IMR-90 (cell line): ENCODE data around the gene INAVA. TPM values are rescaled to one million over a fixed set of nuclear protein-coding genes. Genes with fewer than 3 reads are reported as not detected.

ENCODE experiments used
- ATAC-seq: fragments of 200-7000 bp; cut with Tn5 transposase; 2 replicates; pipeline ENCODE4 v1.9.1; 2020; ENCODE audit warnings: low read depth, mild to moderate bottlenecking, moderate library complexity
- BruUV-seq: library from RNA; stranded (reverse); fragments of 400-500 nt; replicated peaks from 2 replicates; lab custom pipeline; 2021; lab: Mats Ljungman, UMichigan
- CTCF ChIA-PET: fragments of 300-600 bp; formaldehyde crosslinking; extraction: SDS; loops from one replicate; lab custom pipeline; 2021; ENCODE audit warnings: antibody characterized with exemption; lab: Yijun Ruan, JAX
- POLR2A ChIA-PET: fragments of 300-600 bp; sonication (Branson Sonifier 250); formaldehyde crosslinking; loops from one replicate; lab custom pipeline; 2022; ENCODE audit warnings: antibody characterized with exemption; ENCODE audit not compliant: unreplicated experiment; lab: Charles Lee
- DNase-seq: peaks from one replicate; pipeline ENCODE4 v3.0.0; 2013
- H2AFZ ChIP-seq: replicated peaks from 2 replicates; pipeline ENCODE3; 2013; ENCODE audit warnings: low read length, mild to moderate bottlenecking; ENCODE audit not compliant: poor library complexity
- H2AK5ac ChIP-seq: 2 replicates; pipeline ENCODE4 v1.6.1; 2013; ENCODE audit warnings: low read depth, low read length, inconsistent platforms
- H2AK9ac ChIP-seq: replicated peaks from 2 replicates; pipeline ENCODE3; 2013; ENCODE audit warnings: mild to moderate bottlenecking, low read depth, low read length, moderate library complexity; ENCODE audit not compliant: poor library complexity
- H2BK120ac ChIP-seq: 2 replicates; pipeline ENCODE4 v1.6.1; 2013; ENCODE audit warnings: low read depth, low read length, inconsistent platforms
- H2BK15ac ChIP-seq: 3 replicates; pipeline ENCODE4 v1.6.1; 2013; ENCODE audit warnings: low read depth, low read length, inconsistent platforms
- H2BK20ac ChIP-seq: 2 replicates; pipeline ENCODE4 v1.6.1; 2013; ENCODE audit warnings: low read depth, mild to moderate bottlenecking, inconsistent platforms, low read length, moderate library complexity
- H2BK5ac ChIP-seq: 2 replicates; pipeline ENCODE4 v1.6.1; 2013; ENCODE audit warnings: mild to moderate bottlenecking, low read depth, low read length, inconsistent platforms; ENCODE audit not compliant: poor library complexity, severe bottlenecking
- H3K14ac ChIP-seq: replicated peaks from 2 replicates; pipeline ENCODE4 v1.6.1; 2013; ENCODE audit warnings: low read depth, low read length, inconsistent platforms
- H3K18ac ChIP-seq: 2 replicates; pipeline ENCODE4 v1.6.1; 2013; ENCODE audit warnings: low read depth, low read length, control low read depth
- H3K23ac ChIP-seq: 2 replicates; pipeline ENCODE4 v1.6.1; 2013; ENCODE audit warnings: low read depth, low read length, inconsistent platforms
- H3K27ac ChIP-seq: 2 replicates; pipeline ENCODE4 v1.5.1; 2013; ENCODE audit warnings: mild to moderate bottlenecking, control low read depth, low read length; ENCODE audit not compliant: insufficient read depth
- H3K27me3 ChIP-seq: 2 replicates; pipeline ENCODE4 v1.6.1; 2013; ENCODE audit warnings: low read length; ENCODE audit not compliant: control insufficient read depth, insufficient read depth
- H3K36me3 ChIP-seq: 2 replicates; pipeline ENCODE4 v1.6.1; 2013; ENCODE audit warnings: low read length, mixed read lengths; ENCODE audit not compliant: control insufficient read depth, insufficient read depth
- H3K4ac ChIP-seq: 2 replicates; pipeline ENCODE4 v1.6.1; 2013; ENCODE audit warnings: low read depth, low read length, inconsistent platforms
- H3K4me1 ChIP-seq: 2 replicates; pipeline ENCODE4 v1.6.1; 2013; ENCODE audit warnings: low read length, mixed read lengths; ENCODE audit not compliant: control insufficient read depth, insufficient read depth
- H3K4me2 ChIP-seq: 2 replicates; pipeline ENCODE4 v1.6.1; 2013; ENCODE audit warnings: low read depth, mild to moderate bottlenecking, control low read depth, low read length, moderate library complexity
- H3K4me3 ChIP-seq: 2 replicates; pipeline ENCODE4 v1.5.1; 2013; ENCODE audit warnings: low read depth, mild to moderate bottlenecking, control low read depth, low read length, moderate library complexity; ENCODE audit not compliant: insufficient read depth
- H3K56ac ChIP-seq: 2 replicates; pipeline ENCODE4 v1.6.1; 2013; ENCODE audit warnings: low read length, inconsistent platforms; ENCODE audit not compliant: insufficient read depth; ENCODE audit errors: extremely low read depth
- H3K79me1 ChIP-seq, 2 experiments: 2 replicates each; pipeline ENCODE4 v1.6.1; 2013; ENCODE audit warnings: low read length in 2 of 2, inconsistent platforms in 1 of 2, low read depth in 1 of 2
- H3K9ac ChIP-seq: 2 replicates; pipeline ENCODE4 v1.6.1; 2013; ENCODE audit warnings: low read depth, low read length, control low read depth
- H3K9me1 ChIP-seq: 2 replicates; pipeline ENCODE4 v1.6.1; 2013; ENCODE audit warnings: low read length, inconsistent platforms; ENCODE audit not compliant: insufficient read depth
- H3K9me3 ChIP-seq: 2 replicates; pipeline ENCODE4 v1.6.1; 2013; ENCODE audit warnings: low read length; ENCODE audit not compliant: control insufficient read depth, insufficient read depth
- H4K20me1 ChIP-seq: 2 replicates; pipeline ENCODE4 v1.6.1; 2013; ENCODE audit warnings: low read length, inconsistent platforms; ENCODE audit not compliant: insufficient read depth
- H4K5ac ChIP-seq: 2 replicates; pipeline ENCODE4 v1.6.1; 2013; ENCODE audit warnings: mild to moderate bottlenecking, low read depth, low read length, control low read depth
- H4K8ac ChIP-seq, 2 experiments: 2 replicates each; pipeline ENCODE4 v1.6.1; 2013; ENCODE audit warnings: low read depth in 2 of 2, low read length in 2 of 2, control low read depth in 1 of 2, inconsistent platforms in 1 of 2
- H4K91ac ChIP-seq: 2 replicates; pipeline ENCODE4 v1.6.1; 2013; ENCODE audit warnings: low read depth, low read length, inconsistent platforms; ENCODE audit not compliant: insufficient read depth
- CHD1 ChIP-seq: IDR thresholded peaks from 2 replicates; pipeline ENCODE4 v1.6.1; 2012; ENCODE audit warnings: low read depth, low read length, improper control_type of control experiment
- ELK1 ChIP-seq: fragments of 150-350 bp; IDR thresholded peaks from 2 replicates; pipeline ENCODE4 v1.6.1; 2016; ENCODE audit warnings: low read depth, mild to moderate bottlenecking, low read length, moderate library complexity, borderline replicate concordance
- MAFK ChIP-seq: IDR thresholded peaks from 2 replicates; pipeline ENCODE4 v1.6.1; 2012; ENCODE audit warnings: low read depth, low read length, improper control_type of control experiment
- MAZ ChIP-seq: IDR thresholded peaks from 2 replicates; pipeline ENCODE4 v1.6.1; 2012; ENCODE audit warnings: low read depth, mild to moderate bottlenecking, low read length, improper control_type of control experiment, moderate library complexity, borderline replicate concordance
- NFE2L2 ChIP-seq: fragments of 150-350 bp; IDR thresholded peaks from 2 replicates; pipeline ENCODE4 v1.6.1; 2016; ENCODE audit warnings: low read depth, mild to moderate bottlenecking, low read length
- POLR2A ChIP-seq: IDR thresholded peaks from 2 replicates; pipeline ENCODE4 v1.6.1; 2012; ENCODE audit warnings: mild to moderate bottlenecking, low read depth, low read length
- RCOR1 ChIP-seq: IDR thresholded peaks from 2 replicates; pipeline ENCODE4 v1.6.1; 2012; ENCODE audit warnings: mild to moderate bottlenecking, low read length, improper control_type of control experiment; ENCODE audit not compliant: insufficient replicate concordance
- RFX5 ChIP-seq: IDR thresholded peaks from 2 replicates; pipeline ENCODE4 v1.8.0; 2012; ENCODE audit warnings: low read depth, mild to moderate bottlenecking, low read length, moderate library complexity
- WGBS, 2 experiments: methylation state at CpG; one replicate each; pipeline versions ENCODE4 v1.1.5 to v1.1.7; 2013; ENCODE audit warnings: missing lambda C conversion rate in 2 of 2; ENCODE audit not compliant: insufficient read length in 1 of 2; ENCODE audit errors: extremely low coverage in 2 of 2; 5-methylcytosine and 5-hydroxymethylcytosine counted together
- dilution Hi-C: fragments of 300-500 bp; cut with HindIII; formaldehyde crosslinking; loops from one replicate; pipeline ENCODE4 v1.14.3; 2018; ENCODE audit warnings: low sequenced_read_pairs; ENCODE audit not compliant: unreplicated experiment
- in situ Hi-C: fragments of 300-500 bp; cut with MboI; formaldehyde crosslinking; loops from 3 replicates; pipeline ENCODE4 v1.14.3; 2019; ENCODE audit warnings: low sequenced_read_pairs, inconsistent platforms, mixed read lengths
- intact Hi-C: fragments of 100-400 bp; cut with micrococcal nuclease; formaldehyde crosslinking; loops from 2 replicates; pipeline ENCODE4 v1.10.0; 2022
- polyA plus RNA-seq, 3 experiments: library from polyadenylated mRNA; depleted of rRNA; stranded (reverse); fragments of >200 nt; gene quantifications; 2 replicates each; pipeline ENCODE4 v1.2.3, GENCODE V29; 2012; ENCODE audit warnings: low replicate concordance in 1 of 3
- total RNA-seq: library from RNA; depleted of rRNA; stranded (reverse); fragments of >200 nt; gene quantifications from 2 replicates; pipeline ENCODE4 v1.2.3, GENCODE V29; 2012
- TF ChIP-seq, protein P1 (sequence below): conservative IDR thresholded peaks from 2 replicates; pipeline ENCODE4 v1.5.1; 2012; ENCODE audit warnings: mild to moderate bottlenecking, low read depth, low read length, improper control_type of control experiment
- TF ChIP-seq, protein P2 (sequence below): fragments of 150-350 bp; IDR thresholded peaks from 2 replicates; pipeline ENCODE4 v1.6.1; 2017; ENCODE audit warnings: mild to moderate bottlenecking, antibody characterized with exemption, low read length, low read depth

The INAVA gene
- total and polyA plus RNA-seq, 2 of the 4 experiments (the other 2 are of a cell fraction), result under 0.01 to 0.07 TPM

GRCh38 chr1:200960236-200960947 lies 65.7 kb downstream of the INAVA start:
- no peak overlapping the region for H3K18ac ChIP-seq
- H2BK15ac ChIP-seq, result no peak overlapping the region
- WGBS, 2 experiments, result 28% methylated on average over 3 of the region's 9 CpGs; no CpG with 5 or more reads in 1 of the 2 experiments
- no peak overlapping the region for H2BK120ac ChIP-seq
- ChIA-PET CTCF (interaction anchor here (0.9 kb wide), 1 partner anchor 12 kb away, joined by 4 read pairs; no protein-coding TSS in a partner anchor), POLR2A (no interaction called here)
- H4K5ac ChIP-seq, result no peak overlapping the region
- H3K56ac ChIP-seq, result no peak overlapping the region
- no peak overlapping the region for H3K4me2 ChIP-seq
- no peak overlapping the region for H2AFZ ChIP-seq
- no peak overlapping the region for H4K91ac ChIP-seq
- no peak overlapping the region for H3K14ac ChIP-seq
- dilution Hi-C loops, result no loop called here
- intact Hi-C loops, result no loop called here
- ATAC-seq (no peak), DNase-seq (no peak)
- no peaks in the 10 kb centered on the region for H4K20me1 ChIP-seq
- no peaks in the 10 kb centered on the region for H3K79me1 ChIP-seq
- no peaks in the 10 kb centered on the region for H3K9me1 ChIP-seq
- no peak overlapping the region for H3K9ac ChIP-seq
- in situ Hi-C loops, result no loop called here
- H3K36me3 ChIP-seq, result no peaks in the 10 kb centered on the region
- no peak overlapping the region for H2BK5ac ChIP-seq
- H3K4me3 ChIP-seq, result no peak overlapping the region
- H2BK20ac ChIP-seq, result no peak overlapping the region
- H3K4ac ChIP-seq, result no peak overlapping the region
- no peak overlapping the region for H2AK5ac ChIP-seq
- H3K27me3 ChIP-seq, result peaks cover 45% of the 10 kb centered on the region
- H3K9me3 ChIP-seq, result no peaks in the 10 kb centered on the region
- H4K8ac ChIP-seq, result no peak overlapping the region
- no peaks in the 10 kb centered on the region for H3K4me1 ChIP-seq
- BruUV-seq, result no TSS peak
- H3K23ac ChIP-seq, result no peak overlapping the region
- H3K27ac ChIP-seq, result no peak overlapping the region
- TF ChIP-seq, protein P1, sequence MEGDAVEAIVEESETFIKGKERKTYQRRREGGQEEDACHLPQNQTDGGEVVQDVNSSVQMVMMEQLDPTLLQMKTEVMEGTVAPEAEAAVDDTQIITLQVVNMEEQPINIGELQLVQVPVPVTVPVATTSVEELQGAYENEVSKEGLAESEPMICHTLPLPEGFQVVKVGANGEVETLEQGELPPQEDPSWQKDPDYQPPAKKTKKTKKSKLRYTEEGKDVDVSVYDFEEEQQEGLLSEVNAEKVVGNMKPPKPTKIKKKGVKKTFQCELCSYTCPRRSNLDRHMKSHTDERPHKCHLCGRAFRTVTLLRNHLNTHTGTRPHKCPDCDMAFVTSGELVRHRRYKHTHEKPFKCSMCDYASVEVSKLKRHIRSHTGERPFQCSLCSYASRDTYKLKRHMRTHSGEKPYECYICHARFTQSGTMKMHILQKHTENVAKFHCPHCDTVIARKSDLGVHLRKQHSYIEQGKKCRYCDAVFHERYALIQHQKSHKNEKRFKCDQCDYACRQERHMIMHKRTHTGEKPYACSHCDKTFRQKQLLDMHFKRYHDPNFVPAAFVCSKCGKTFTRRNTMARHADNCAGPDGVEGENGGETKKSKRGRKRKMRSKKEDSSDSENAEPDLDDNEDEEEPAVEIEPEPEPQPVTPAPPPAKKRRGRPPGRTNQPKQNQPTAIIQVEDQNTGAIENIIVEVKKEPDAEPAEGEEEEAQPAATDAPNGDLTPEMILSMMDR, result no peak
- TF ChIP-seq RCOR1 (no peak), RFX5 (no peak), POLR2A (no peak), CHD1 (no peak), ELK1 (no peak), MAZ (no peak), MAFK (no peak), NFE2L2 (no peak)
- TF ChIP-seq, protein P2, sequence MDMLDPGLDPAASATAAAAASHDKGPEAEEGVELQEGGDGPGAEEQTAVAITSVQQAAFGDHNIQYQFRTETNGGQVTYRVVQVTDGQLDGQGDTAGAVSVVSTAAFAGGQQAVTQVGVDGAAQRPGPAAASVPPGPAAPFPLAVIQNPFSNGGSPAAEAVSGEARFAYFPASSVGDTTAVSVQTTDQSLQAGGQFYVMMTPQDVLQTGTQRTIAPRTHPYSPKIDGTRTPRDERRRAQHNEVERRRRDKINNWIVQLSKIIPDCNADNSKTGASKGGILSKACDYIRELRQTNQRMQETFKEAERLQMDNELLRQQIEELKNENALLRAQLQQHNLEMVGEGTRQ, result no peak
- no peak overlapping the region for H2AK9ac ChIP-seq
